Measurements from ENCODE around the gene CCDC186.

Gene CCDC186

DNA sequence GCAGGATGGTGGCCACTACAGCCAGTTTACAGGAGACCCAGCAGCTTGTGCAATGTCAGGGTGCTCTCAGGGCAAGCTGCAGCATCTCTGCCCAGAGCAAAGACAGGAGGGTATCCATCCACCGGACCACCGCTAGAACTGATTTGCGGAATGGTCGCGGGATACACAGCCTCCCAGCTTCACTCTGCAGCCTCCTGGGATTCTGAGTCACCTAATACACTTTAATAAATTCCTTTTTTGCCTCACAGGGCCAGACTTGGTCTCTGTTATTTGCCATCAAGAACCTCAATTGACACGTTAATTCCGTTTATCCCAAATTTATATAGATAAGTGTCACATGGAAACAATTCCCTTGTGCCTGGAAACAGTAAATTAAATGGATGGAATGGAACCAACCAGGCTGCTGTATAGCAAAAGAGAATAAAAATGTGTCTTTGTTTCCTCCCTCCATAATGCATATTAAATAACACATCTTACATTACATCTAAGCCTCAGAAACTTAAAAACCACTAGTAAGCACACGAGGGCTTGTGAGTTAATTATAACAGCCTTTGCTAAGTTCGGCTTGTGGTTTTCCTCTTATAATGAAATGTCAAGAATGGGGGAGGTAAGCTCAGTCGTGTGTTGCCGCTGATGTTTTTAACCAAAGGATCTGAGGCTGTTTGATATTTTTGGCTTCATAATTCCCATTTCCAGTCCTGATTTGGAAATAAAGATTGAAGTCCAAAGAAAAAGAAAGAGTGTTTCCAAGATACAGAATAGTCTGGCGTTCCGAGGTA is 78.3 kb downstream of the CCDC186 start:
- WGBS (ENCODE audit: extremely low coverage, insufficient coverage, insufficient read length) = no CpG with 5 or more reads among the region's 13 CpGs
- H3K18ac ChIP-seq (ENCODE audit: low read length) = no peak overlapping the region

DNA sequence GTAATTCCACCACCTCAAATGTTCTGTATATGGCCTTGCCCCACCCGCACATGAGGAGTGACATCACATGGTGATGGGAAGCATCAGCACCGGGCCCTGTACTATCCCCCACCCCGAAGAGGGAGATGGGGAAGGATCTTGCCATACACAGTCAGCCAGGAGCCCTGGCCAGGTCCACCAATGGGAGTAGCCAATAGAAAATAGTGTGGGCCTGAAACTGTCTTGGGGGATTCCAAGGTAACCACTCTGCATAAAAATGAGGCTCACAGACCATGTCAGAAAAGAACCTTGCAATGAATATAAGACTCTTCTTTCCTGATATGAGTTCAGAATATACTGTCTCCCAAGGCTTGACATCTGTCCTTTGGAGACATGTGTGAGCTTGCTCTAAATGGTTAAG is 79.2 kb downstream of the CCDC186 start:
- no peaks in the 10 kb centered on the region for H3K79me1 ChIP-seq (ENCODE audit: low read length)
- H2AFZ ChIP-seq (ENCODE audit: insufficient read depth, low read length, poor library complexity) = no peak overlapping the region
- H3K23ac ChIP-seq (ENCODE audit: low read length) = no peak overlapping the region
- H3K79me2 ChIP-seq (ENCODE audit: control insufficient read depth, insufficient read depth, low read length, poor library complexity) = no peaks in the 10 kb centered on the region
- WGBS (ENCODE audit: extremely low coverage, insufficient coverage, insufficient read length) = no CpG with 5 or more reads among the region's 3 CpGs
- no peak overlapping the region for H3K14ac ChIP-seq (ENCODE audit: low read length)
- no peaks in the 10 kb centered on the region for H3K36me3 ChIP-seq (ENCODE audit: control insufficient read depth in 1 of 2, insufficient read depth in 2 of 2, low read length in 2 of 2)
- H4K8ac ChIP-seq (ENCODE audit: low read depth, low read length) = no peak overlapping the region
- H3K9me3 ChIP-seq (ENCODE audit: insufficient read depth, low read depth, low read length) = peaks cover 2% of the 10 kb centered on the region
- H4K91ac ChIP-seq (ENCODE audit: low read depth, low read length) = no peak overlapping the region
- H2BK5ac ChIP-seq (ENCODE audit: low read depth, low read length, poor library complexity) = no peak overlapping the region
- no peak overlapping the region for H2AK5ac ChIP-seq (ENCODE audit: low read length)
- no peak for DNase-seq
- H3K27me3 ChIP-seq (ENCODE audit: insufficient read depth, low read length) = no peaks in the 10 kb centered on the region
- H3K4me1 ChIP-seq (ENCODE audit: control insufficient read depth in 1 of 2, insufficient read depth in 2 of 2, low read length in 2 of 2) = no peaks in the 10 kb centered on the region
- H3K4me2 ChIP-seq (ENCODE audit: low read length) = no peak overlapping the region
- no peak overlapping the region for H4K12ac ChIP-seq (ENCODE audit: low read depth, low read length)
- no peak overlapping the region for H2BK12ac ChIP-seq (ENCODE audit: low read length)
- H3K18ac ChIP-seq (ENCODE audit: low read length) = no peak overlapping the region
- no peak overlapping the region for H3K9ac ChIP-seq (ENCODE audit: low read length)
- no peak overlapping the region for H3K4ac ChIP-seq (ENCODE audit: low read depth, low read length)
- H2BK120ac ChIP-seq (ENCODE audit: insufficient read depth, low read length, poor library complexity) = no peak overlapping the region
- no peak overlapping the region for H3K4me3 ChIP-seq (ENCODE audit: low read depth, low read length)
- H3K27ac ChIP-seq (ENCODE audit: low read depth, low read length) = no peak overlapping the region

More for the DNA sequence above, 78.3 kb downstream of the CCDC186 start:
- no peak overlapping the region for H3K4me3 ChIP-seq (ENCODE audit: low read depth, low read length)
- no peak overlapping the region for H2AK5ac ChIP-seq (ENCODE audit: low read length)
- H2AFZ ChIP-seq (ENCODE audit: insufficient read depth, low read length, poor library complexity) = no peak overlapping the region
- no peaks in the 10 kb centered on the region for H3K79me1 ChIP-seq (ENCODE audit: low read length)
- no peak overlapping the region for H4K8ac ChIP-seq (ENCODE audit: low read depth, low read length)
- H3K4me1 ChIP-seq (ENCODE audit: control insufficient read depth in 1 of 2, insufficient read depth in 2 of 2, low read length in 2 of 2) = peaks cover under 1 to 2% of the 10 kb centered on the region in 2 experiments
- H2BK120ac ChIP-seq (ENCODE audit: insufficient read depth, low read length, poor library complexity) = no peak overlapping the region
- DNase-seq = no peak
- H3K27ac ChIP-seq (ENCODE audit: low read depth, low read length) = no peak overlapping the region
- no peak overlapping the region for H3K14ac ChIP-seq (ENCODE audit: low read length)
- no peaks in the 10 kb centered on the region for H3K79me2 ChIP-seq (ENCODE audit: control insufficient read depth, insufficient read depth, low read length, poor library complexity)
- no peak overlapping the region for H3K4ac ChIP-seq (ENCODE audit: low read depth, low read length)
- peaks cover 5% of the 10 kb centered on the region for H3K27me3 ChIP-seq (ENCODE audit: insufficient read depth, low read length)
- H4K91ac ChIP-seq (ENCODE audit: low read depth, low read length) = no peak overlapping the region
- no peak overlapping the region for H4K12ac ChIP-seq (ENCODE audit: low read depth, low read length)
- no peak overlapping the region for H3K4me2 ChIP-seq (ENCODE audit: low read length)
- no peaks in the 10 kb centered on the region for H3K36me3 ChIP-seq (ENCODE audit: control insufficient read depth in 1 of 2, insufficient read depth in 2 of 2, low read length in 2 of 2)
- no peak overlapping the region for H2BK5ac ChIP-seq (ENCODE audit: low read depth, low read length, poor library complexity)
- no peak overlapping the region for H3K23ac ChIP-seq (ENCODE audit: low read length)
- H3K9me3 ChIP-seq (ENCODE audit: insufficient read depth, low read depth, low read length) = peaks cover 2% of the 10 kb centered on the region
- no peak overlapping the region for H2BK12ac ChIP-seq (ENCODE audit: low read length)
- H3K9ac ChIP-seq (ENCODE audit: low read length) = no peak overlapping the region

DNA sequence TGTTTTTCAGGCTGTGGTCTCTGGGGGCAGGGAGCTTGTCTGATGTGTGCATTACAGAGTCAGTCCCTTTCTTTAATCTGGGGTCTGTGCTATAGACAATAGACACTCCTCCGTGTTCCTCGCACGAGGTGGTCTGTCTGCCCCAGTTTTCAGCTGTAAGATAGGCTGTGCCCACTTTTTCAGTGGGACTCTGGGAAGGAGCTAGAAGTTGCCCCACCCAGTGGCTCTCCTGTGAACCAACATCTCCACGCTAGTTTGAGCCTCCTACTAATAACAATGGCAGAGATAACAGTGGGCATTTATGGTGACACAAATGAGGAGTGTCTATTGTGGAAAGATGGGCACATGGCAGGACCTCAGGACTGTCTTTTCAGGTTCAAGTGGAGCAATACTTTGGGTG is 86.3 kb downstream of the CCDC186 start:
- H3K4me1 ChIP-seq (ENCODE audit: control insufficient read depth in 1 of 2, insufficient read depth in 2 of 2, low read length in 2 of 2) = no peaks in the 10 kb centered on the region
- H3K4me3 ChIP-seq (ENCODE audit: low read depth, low read length) = no peak overlapping the region
- peaks cover 1% of the 10 kb centered on the region for H3K9me3 ChIP-seq (ENCODE audit: insufficient read depth, low read depth, low read length)
- H2BK5ac ChIP-seq (ENCODE audit: low read depth, low read length, poor library complexity) = no peak overlapping the region
- H2BK12ac ChIP-seq (ENCODE audit: low read length) = no peak overlapping the region
- no peak overlapping the region for H4K8ac ChIP-seq (ENCODE audit: low read depth, low read length)
- no peak overlapping the region for H3K4me2 ChIP-seq (ENCODE audit: low read length)
- no peak overlapping the region for H3K18ac ChIP-seq (ENCODE audit: low read length)
- no peak overlapping the region for H3K23ac ChIP-seq (ENCODE audit: low read length)
- no peaks in the 10 kb centered on the region for H3K36me3 ChIP-seq (ENCODE audit: control insufficient read depth in 1 of 2, insufficient read depth in 2 of 2, low read length in 2 of 2)
- H2BK120ac ChIP-seq (ENCODE audit: insufficient read depth, low read length, poor library complexity) = no peak overlapping the region
- no peak for DNase-seq
- no peak overlapping the region for H3K9ac ChIP-seq (ENCODE audit: low read length)
- H4K91ac ChIP-seq (ENCODE audit: low read depth, low read length) = no peak overlapping the region
- no peak overlapping the region for H2AK5ac ChIP-seq (ENCODE audit: low read length)
- H3K27me3 ChIP-seq (ENCODE audit: insufficient read depth, low read length) = no peaks in the 10 kb centered on the region
- no peak overlapping the region for H3K4ac ChIP-seq (ENCODE audit: low read depth, low read length)
- no peak overlapping the region for H3K27ac ChIP-seq (ENCODE audit: low read depth, low read length)
- no peaks in the 10 kb centered on the region for H3K79me1 ChIP-seq (ENCODE audit: low read length)
- H3K79me2 ChIP-seq (ENCODE audit: control insufficient read depth, insufficient read depth, low read length, poor library complexity) = no peaks in the 10 kb centered on the region
- no peak overlapping the region for H4K12ac ChIP-seq (ENCODE audit: low read depth, low read length)
- no peak overlapping the region for H3K14ac ChIP-seq (ENCODE audit: low read length)
- no peak overlapping the region for H2AFZ ChIP-seq (ENCODE audit: insufficient read depth, low read length, poor library complexity)
- WGBS (ENCODE audit: extremely low coverage, insufficient coverage, insufficient read length) = no CpG with 5 or more reads among the region's 4 CpGs

DNA sequence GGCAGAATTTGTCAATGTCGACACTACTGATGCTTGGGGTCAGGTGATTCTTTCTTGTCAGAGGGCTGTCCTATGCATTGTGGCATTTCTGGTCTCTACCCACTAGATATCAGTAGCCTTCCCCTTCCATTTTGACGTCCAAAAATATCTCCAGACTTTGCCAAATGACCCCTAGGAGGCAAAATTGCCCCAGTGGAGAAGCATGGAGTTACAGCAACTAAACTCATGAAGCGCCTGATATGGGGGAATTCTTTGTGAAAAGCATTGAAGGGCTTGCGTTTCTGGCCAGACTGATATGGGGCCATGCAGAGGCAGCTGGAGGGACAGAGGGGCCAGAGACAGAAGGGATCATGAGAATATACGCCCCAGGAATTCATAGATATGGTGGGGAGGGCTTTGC is 86.7 kb downstream of the CCDC186 start:
- H2AFZ ChIP-seq (ENCODE audit: insufficient read depth, low read length, poor library complexity) = no peak overlapping the region
- H3K79me1 ChIP-seq (ENCODE audit: low read length) = no peaks in the 10 kb centered on the region
- H3K14ac ChIP-seq (ENCODE audit: low read length) = no peak overlapping the region
- H3K27me3 ChIP-seq (ENCODE audit: insufficient read depth, low read length) = no peaks in the 10 kb centered on the region
- H3K4me1 ChIP-seq (ENCODE audit: control insufficient read depth in 1 of 2, insufficient read depth in 2 of 2, low read length in 2 of 2) = no peaks in the 10 kb centered on the region
- no peaks in the 10 kb centered on the region for H3K79me2 ChIP-seq (ENCODE audit: control insufficient read depth, insufficient read depth, low read length, poor library complexity)
- H2BK5ac ChIP-seq (ENCODE audit: low read depth, low read length, poor library complexity) = no peak overlapping the region
- H4K12ac ChIP-seq (ENCODE audit: low read depth, low read length) = no peak overlapping the region
- H3K9me3 ChIP-seq (ENCODE audit: insufficient read depth, low read depth, low read length) = peaks cover 2% of the 10 kb centered on the region
- no peak overlapping the region for H3K9ac ChIP-seq (ENCODE audit: low read length)
- DNase-seq = no peak
- H4K91ac ChIP-seq (ENCODE audit: low read depth, low read length) = no peak overlapping the region
- H3K4ac ChIP-seq (ENCODE audit: low read depth, low read length) = no peak overlapping the region
- H4K8ac ChIP-seq (ENCODE audit: low read depth, low read length) = no peak overlapping the region
- H2BK120ac ChIP-seq (ENCODE audit: insufficient read depth, low read length, poor library complexity) = no peak overlapping the region
- H3K4me3 ChIP-seq (ENCODE audit: low read depth, low read length) = no peak overlapping the region
- WGBS (ENCODE audit: extremely low coverage, insufficient coverage, insufficient read length) = no CpG with 5 or more reads among the region's 5 CpGs
- H3K36me3 ChIP-seq (ENCODE audit: control insufficient read depth in 1 of 2, insufficient read depth in 2 of 2, low read length in 2 of 2) = no peaks in the 10 kb centered on the region
- no peak overlapping the region for H2BK12ac ChIP-seq (ENCODE audit: low read length)
- no peak overlapping the region for H3K4me2 ChIP-seq (ENCODE audit: low read length)
- H3K27ac ChIP-seq (ENCODE audit: low read depth, low read length) = no peak overlapping the region
- no peak overlapping the region for H2AK5ac ChIP-seq (ENCODE audit: low read length)
- no peak overlapping the region for H3K23ac ChIP-seq (ENCODE audit: low read length)
- no peak overlapping the region for H3K18ac ChIP-seq (ENCODE audit: low read length)
